ENCODE measurements around the gene MGRN1.

Gene MGRN1

GRCh38 chr16:4624015-4624826 lies at the start of gene MGRN1:
TSS of gene MGRN1 (plus strand) at chr16:4624826. CDS start at chr16:4624961, 135 bp downstream.
- DNase-seq = peak; percentile 94

- DNase-seq = no peak
Measured at GRCh38 chr16:4574919-4575705, 49.5 kb upstream of the MGRN1 start.

GRCh38 chr16:4576008-4576407 lies 48.6 kb upstream of the MGRN1 start:
- no peak for DNase-seq

GRCh38 chr16:4578961-4579530 lies 45.6 kb upstream of the MGRN1 start:
- DNase-seq = no peak

GRCh38 chr16:4580250-4580649 lies 44.4 kb upstream of the MGRN1 start:
- DNase-seq = no peak

GRCh38 chr16:4583906-4584305 lies 40.7 kb upstream of the MGRN1 start:
- DNase-seq = no peak

GRCh38 chr16:4586291-4586690 lies 38.3 kb upstream of the MGRN1 start:
- no peak for DNase-seq

GRCh38 chr16:4588386-4588785 lies 36.2 kb upstream of the MGRN1 start:
- no peak for DNase-seq

GRCh38 chr16:4588961-4589360 lies 35.7 kb upstream of the MGRN1 start:
- no peak for DNase-seq

- DNase-seq = no peak
Measured at GRCh38 chr16:4591191-4591590, 33.4 kb upstream of the MGRN1 start.

- DNase-seq = no peak
Measured at GRCh38 chr16:4591706-4592470, 32.7 kb upstream of the MGRN1 start.

GRCh38 chr16:4593086-4593485 lies 31.5 kb upstream of the MGRN1 start:
- DNase-seq = no peak

- DNase-seq = no peak
Measured at GRCh38 chr16:4594433-4595410, 29.9 kb upstream of the MGRN1 start.

- no peak for DNase-seq
Measured at GRCh38 chr16:4597174-4597573, 27.5 kb upstream of the MGRN1 start.

GRCh38 chr16:4599037-4599436 lies 25.6 kb upstream of the MGRN1 start:
- no peak for DNase-seq

- DNase-seq = no peak
Measured at GRCh38 chr16:4599545-4599944, 25.1 kb upstream of the MGRN1 start.

GRCh38 chr16:4601036-4601863 lies 23.4 kb upstream of the MGRN1 start:
- DNase-seq = no peak

GRCh38 chr16:4601864-4602186 lies 22.8 kb upstream of the MGRN1 start:
- DNase-seq = no peak

GRCh38 chr16:4602331-4602730 lies 22.3 kb upstream of the MGRN1 start:
- no peak for DNase-seq

GRCh38 chr16:4603624-4604170 lies 20.9 kb upstream of the MGRN1 start:
- DNase-seq = no peak

GRCh38 chr16:4604401-4604800 lies 20.2 kb upstream of the MGRN1 start:
- DNase-seq = no peak

All from DMS153 (cell line).